Iris pigment epithelial cell (primary cell): ENCODE results near the gene MRPS6.

ENCODE experiments used
- DNase-seq: peaks from one replicate; pipeline ENCODE4 v3.0.0-alpha.2; 2011; ENCODE audit warnings: low read depth

The MRPS6 gene

GRCh38 chr21:34073032-34073748, at the start of gene MRPS6, which contains the start of gene SLC5A3:
MRPS6 (plus strand) TSS chr21:34073578; CDS start chr21:34073701, 123 bp downstream.
SLC5A3 (plus strand) TSS chr21:34073578; CDS start chr21:34095199, 21,621 bp downstream.
- peak; percentile 80 for DNase-seq

- DNase-seq: no peak
These were observed 49.5 kb upstream of the MRPS6 start for GRCh38 chr21:34023691-34024373.

- DNase-seq: no peak
These were observed 49.0 kb upstream of the MRPS6 start for GRCh38 chr21:34024374-34024693.

GRCh38 chr21:34027721-34028461, 45.5 kb upstream of the MRPS6 start:
- DNase-seq: no peak

GRCh38 chr21:34029743-34030528, 43.4 kb upstream of the MRPS6 start:
- DNase-seq: peak; percentile 90

- no peak for DNase-seq
These were observed 41.5 kb upstream of the MRPS6 start for GRCh38 chr21:34031835-34032370.

GRCh38 chr21:34034369-34035014, 38.9 kb upstream of the MRPS6 start:
- no peak for DNase-seq

- DNase-seq: no peak
These were observed 37.6 kb upstream of the MRPS6 start for GRCh38 chr21:34035619-34036354.

- peak; percentile 75 for DNase-seq
These were observed 36.2 kb upstream of the MRPS6 start for GRCh38 chr21:34037009-34037795.

GRCh38 chr21:34039678-34040382, 33.5 kb upstream of the MRPS6 start:
- DNase-seq: no peak

- no peak for DNase-seq
These were observed 30.6 kb upstream of the MRPS6 start for GRCh38 chr21:34042735-34043134.

- no peak for DNase-seq
These were observed 30.0 kb upstream of the MRPS6 start for GRCh38 chr21:34043333-34043732.

- DNase-seq: no peak
These were observed 26.5 kb upstream of the MRPS6 start for GRCh38 chr21:34046917-34047316.

- DNase-seq: no peak
These were observed 25.5 kb upstream of the MRPS6 start for GRCh38 chr21:34047835-34048234.

- DNase-seq: no peak
These were observed 21.2 kb upstream of the MRPS6 start for GRCh38 chr21:34052171-34052570.

GRCh38 chr21:34054259-34054658, 19.1 kb upstream of the MRPS6 start:
- DNase-seq: no peak

GRCh38 chr21:34055615-34056014, 17.8 kb upstream of the MRPS6 start:
- DNase-seq: no peak

GRCh38 chr21:34061983-34062382, 11.4 kb upstream of the MRPS6 start:
- peak; percentile 17 for DNase-seq

- peak; percentile 12 for DNase-seq
These were observed 8.4 kb upstream of the MRPS6 start for GRCh38 chr21:34065027-34065426.
